Upper lobe of left lung (tissue), 6 donors: ENCODE data around the gene MAP7D1. TPM values are rescaled to one million over a fixed set of nuclear protein-coding genes. Genes with fewer than 3 reads are reported as not detected.
"Not testable (repeated sequence)": the region's sequence is repeated elsewhere in the genome, so short reads cannot be mapped to it uniquely, and the experiment has no call there.

Experiments
- ATAC-seq, 2 donors: fragments of 200-7000 bp; cut with Tn5 transposase; one replicate each; pipeline ENCODE4 v1.9.1; 2022; ENCODE audit warnings: mild to moderate bottlenecking in 2 of 2, moderate library complexity in 2 of 2; ENCODE audit not compliant: low FRiP score in 2 of 2
- DNase-seq, 2 donors: peaks; one replicate each; pipeline ENCODE4 v3.0.0-alpha.2; 2019 to 2020
- H3K27ac ChIP-seq, 4 donors: fragments of 200-600 bp; sonication (generic); one replicate each; pipeline ENCODE4 v1.5.1; 2016 to 2019
- H3K27me3 ChIP-seq, 4 donors: fragments of 200-600 bp; sonication (generic); one replicate each; pipeline ENCODE4 v1.5.1; 2017 to 2019
- H3K36me3 ChIP-seq, 4 donors: fragments of 200-600 bp; sonication (generic); one replicate each; pipeline ENCODE4 v1.5.1; 2016 to 2019
- H3K4me1 ChIP-seq, 4 donors: fragments of 200-600 bp; sonication (generic); one replicate each; pipeline ENCODE4 v1.5.1; 2018 to 2019
- H3K4me3 ChIP-seq, 4 donors: fragments of 200-600 bp; sonication (generic); one replicate each; pipeline ENCODE4 v1.5.1; 2017 to 2019; ENCODE audit warnings: mild to moderate bottlenecking in 2 of 4, moderate library complexity in 1 of 4
- H3K9me3 ChIP-seq, 4 donors: fragments of 200-600 bp; sonication (generic); one replicate each; pipeline ENCODE4 v1.5.1; 2018 to 2019
- CTCF ChIP-seq, 6 experiments: fragments of 450-650 bp in 4 of 6; fragments of 200-600 bp in 2 of 6; sonication (generic) in 2 of 6; IDR thresholded peaks; one replicate each; pipeline ENCODE4 v1.5.1; 2016 to 2019; ENCODE audit warnings: antibody characterized with exemption in 6 of 6
- EP300 ChIP-seq, 4 donors: sonication (generic); formaldehyde crosslinking; IDR thresholded peaks; one replicate each; pipeline ENCODE4 v1.5.1; 2017; ENCODE audit warnings: antibody characterized with exemption in 4 of 4, control low read depth in 2 of 4
- POLR2A ChIP-seq, 4 donors: fragments of 450-650 bp; IDR thresholded peaks; one replicate each; pipeline ENCODE4 v1.5.1; 2016 to 2017; ENCODE audit warnings: antibody characterized with exemption in 4 of 4, mild to moderate bottlenecking in 2 of 4
- POLR2AphosphoS5 ChIP-seq, 2 donors: sonication (generic); formaldehyde crosslinking; IDR thresholded peaks; one replicate each; pipeline ENCODE4 v1.5.1; 2017; ENCODE audit warnings: antibody characterized with exemption in 2 of 2
- WGBS, 2 donors: methylation state at CpG; one replicate each; pipeline ENCODE4 v1.1.5; 2017 to 2018; 5-methylcytosine and 5-hydroxymethylcytosine counted together
- total RNA-seq, 6 donors: library from RNA; depleted of rRNA in 4 of 6; stranded (reverse); fragments of >200 nt in 4 of 6; gene quantifications; one replicate each; pipeline versions ENCODE4 v1.1.0 to v1.2.1, GENCODE V29; 2016 to 2021
- donor health status: DM: no; HTN: no; CAD: no; lungs with moderate emphysema.
- donor health status: DM: no; HTN: yes; CAD: no; lungs with severe emphysema.

Gene MAP7D1
- total RNA-seq, 6 donors from 2014 or later = 129 to 290 (median 153) TPM

GRCh38 chr1:36179220-36179600, 23.2 kb downstream of the MAP7D1 start:
- Histone ChIP-seq H3K36me3 (peaks cover 52 to 79% (median 72%) of the 10 kb centered on the region in 4 donors), H3K4me1 (peaks cover 0 to 29% (median 10%) of the 10 kb centered on the region in 4 donors), H3K4me3 (no peak overlapping the region), H3K27me3 (no peaks in the 10 kb centered on the region), H3K27ac (peak overlapping the region in 2 of 4 donors; percentile 16 to 40), H3K9me3 (no peaks in the 10 kb centered on the region)
- TF ChIP-seq CTCF (IDR thresholded peaks at IDR 0.05) (no peak), POLR2AphosphoS5 (IDR thresholded peaks at IDR 0.05) (no peak), POLR2A (IDR thresholded peaks at IDR 0.05) (no peak), EP300 (IDR thresholded peaks at IDR 0.05) (no peak)
- no peak for ATAC-seq
- 83 to 90% methylated on average over 17 to 19 of the region's 19 CpGs for WGBS, 2 donors
- no peak for DNase-seq

- Histone ChIP-seq H3K4me1 (peaks cover 2 to 19% (median 9%) of the 10 kb centered on the region in 4 donors), H3K36me3 (peaks cover 30 to 43% (median 39%) of the 10 kb centered on the region in 4 donors), H3K9me3 (no peaks in the 10 kb centered on the region), H3K27ac (peak overlapping the region; percentile 4 to 60 (median 25)), H3K27me3 (no peaks in the 10 kb centered on the region), H3K4me3 (no peak overlapping the region)
- no peak for DNase-seq
- WGBS, 2 donors = 46 to 47% methylated on average over 2 of the region's 2 CpGs
- TF ChIP-seq CTCF (IDR thresholded peaks at IDR 0.05) = no peak
- TF ChIP-seq EP300 (IDR thresholded peaks at IDR 0.05) = no peak
- no peak for TF ChIP-seq POLR2A (IDR thresholded peaks at IDR 0.05)
- no peak for TF ChIP-seq POLR2AphosphoS5 (IDR thresholded peaks at IDR 0.05)
- ATAC-seq = no peak
Observed at GRCh38 chr1:36182734-36183133, 26.8 kb downstream of the MAP7D1 start.

- TF ChIP-seq EP300 (IDR thresholded peaks at IDR 0.05) = peak in 1 of 4 donors; percentile 8
- TF ChIP-seq POLR2AphosphoS5 (IDR thresholded peaks at IDR 0.05) = no peak
- TF ChIP-seq POLR2A (IDR thresholded peaks at IDR 0.05) = no peak
- Histone ChIP-seq H3K27me3 (no peaks in the 10 kb centered on the region), H3K4me1 (peaks cover 6 to 23% (median 13%) of the 10 kb centered on the region in 4 donors), H3K4me3 (no peak overlapping the region), H3K9me3 (no peaks in the 10 kb centered on the region), H3K27ac (peak overlapping the region; percentile 13 to 60 (median 29)), H3K36me3 (peaks cover 23 to 37% (median 32%) of the 10 kb centered on the region in 4 donors)
- DNase-seq = peak in 1 of 2 donors; percentile 78
- WGBS, 2 donors = 56 to 62% methylated on average over 2 of the region's 2 CpGs
- peak in 1 of 2 donors; percentile 78 for ATAC-seq
Observed at GRCh38 chr1:36183309-36183856, 27.4 kb downstream of the MAP7D1 start.

GRCh38 chr1:36187800-36188593, 32.0 kb downstream of the MAP7D1 start:
- DNase-seq (peak in 1 of 2 donors; percentile 92), ATAC-seq (peak; percentile 95 to 96)
- Histone ChIP-seq H3K4me3 (no peak overlapping the region), H3K27me3 (no peaks in the 10 kb centered on the region), H3K27ac (peak overlapping the region; percentile 61 to 87 (median 80)), H3K9me3 (no peaks in the 10 kb centered on the region), H3K36me3 (no peaks in the 10 kb centered on the region), H3K4me1 (peaks cover 6 to 18% (median 11%) of the 10 kb centered on the region in 4 donors)
- TF ChIP-seq CTCF (IDR thresholded peaks at IDR 0.05) (peak; percentile 82 to 98 (median 94)), EP300 (IDR thresholded peaks at IDR 0.05) (no peak), POLR2AphosphoS5 (IDR thresholded peaks at IDR 0.05) (peak; percentile 42 to 54)
- WGBS, 2 donors = 1 to 6% methylated on average over 7 to 9 of the region's 9 CpGs

- H3K4me3 ChIP-seq, H3K27ac ChIP-seq, H3K4me1 ChIP-seq, H3K27me3 ChIP-seq, H3K36me3 ChIP-seq, H3K9me3 ChIP-seq, ATAC-seq, DNase-seq: not testable (repeated sequence)
- 88 to 97% methylated on average over 10 to 11 of the region's 12 CpGs for WGBS, 2 donors
Observed at GRCh38 chr1:36196805-36197204, 40.8 kb downstream of the MAP7D1 start.
